HG03060 (cell line): ENCODE results near the gene SPDYE17.
A peak's percentile ranks its signal among the peaks of the same experiment; 100 is the strongest.
"Not testable (repeated sequence)": the region's sequence is repeated elsewhere in the genome, so short reads cannot be mapped to it uniquely, and the experiment has no call there.

Source experiments
- ATAC-seq: cut with Tn5 transposase; IDR thresholded peaks from one replicate; pipeline ENCODE4 v1.9.1; 2021; ENCODE audit warnings: low read depth, moderate number of reproducible peaks; ENCODE audit not compliant: unreplicated experiment

SPDYE17 gene

DNA sequence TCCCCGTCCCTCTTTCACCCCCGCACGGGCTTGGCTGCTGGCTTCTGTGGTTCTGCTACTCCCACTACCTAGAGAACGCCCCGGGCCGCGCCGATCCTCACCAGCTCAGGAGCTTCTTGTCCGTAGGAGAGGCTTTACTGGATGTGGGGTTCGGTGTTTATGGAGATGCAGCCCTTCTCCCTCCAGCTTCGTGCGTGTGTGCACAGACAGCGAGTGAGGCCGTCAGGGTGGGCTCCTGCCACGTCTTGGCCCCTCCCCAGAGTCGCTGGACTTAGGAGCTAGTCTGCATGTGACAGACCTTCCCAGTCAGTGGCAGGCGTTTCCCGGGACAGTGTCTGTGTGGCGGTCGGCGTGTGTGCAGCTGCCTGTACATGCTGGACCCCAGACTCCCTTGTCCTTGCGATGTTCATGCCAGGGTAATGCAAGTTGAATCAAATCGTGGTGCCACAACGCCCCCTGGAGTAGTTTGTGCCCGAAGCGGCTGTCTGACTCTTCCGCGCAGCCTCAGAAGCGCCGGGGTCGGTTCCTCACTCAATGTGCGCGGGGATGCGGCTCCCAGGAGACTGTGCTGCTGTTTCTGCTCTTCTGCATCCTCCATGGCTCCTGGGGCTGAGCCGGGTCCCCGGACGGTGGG lies 32.6 kb downstream of the SPDYE17 start:
- ATAC-seq = not testable (repeated sequence)

DNA sequence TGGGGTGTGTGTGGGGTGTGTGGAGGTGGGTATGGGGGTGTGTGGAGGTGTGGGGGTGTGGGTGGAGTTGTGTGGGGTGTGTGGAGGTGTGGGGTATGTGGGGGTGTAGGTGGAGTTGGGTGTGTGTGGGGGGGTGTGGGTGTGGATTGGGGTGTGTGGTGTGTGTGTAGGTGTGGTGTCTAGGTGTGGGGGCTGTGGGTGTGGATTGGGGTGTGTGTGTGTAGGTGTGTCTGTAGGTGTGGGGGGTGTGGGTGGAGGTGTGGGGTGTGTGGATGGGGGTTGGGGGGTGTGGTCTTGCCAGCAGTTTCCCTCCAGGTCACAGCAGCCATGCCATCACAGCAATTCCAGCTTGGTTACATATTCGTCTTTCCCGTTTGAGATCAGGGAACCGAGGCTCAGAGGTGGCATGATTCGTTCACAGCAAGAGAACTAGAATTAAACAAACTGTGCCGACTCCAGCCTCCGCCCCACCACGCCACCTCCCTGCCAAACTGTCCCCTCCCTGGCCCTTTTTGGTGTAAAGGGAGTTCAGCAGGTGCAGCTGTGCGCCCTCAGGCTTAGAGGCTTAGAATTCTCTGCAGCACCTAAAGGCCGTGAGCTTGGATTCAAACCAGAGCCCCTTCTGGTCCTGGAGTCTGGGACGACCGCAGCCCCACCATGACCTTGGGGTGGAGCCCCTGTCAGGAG lies 33.3 kb downstream of the SPDYE17 start:
- ATAC-seq = not testable (repeated sequence)

DNA sequence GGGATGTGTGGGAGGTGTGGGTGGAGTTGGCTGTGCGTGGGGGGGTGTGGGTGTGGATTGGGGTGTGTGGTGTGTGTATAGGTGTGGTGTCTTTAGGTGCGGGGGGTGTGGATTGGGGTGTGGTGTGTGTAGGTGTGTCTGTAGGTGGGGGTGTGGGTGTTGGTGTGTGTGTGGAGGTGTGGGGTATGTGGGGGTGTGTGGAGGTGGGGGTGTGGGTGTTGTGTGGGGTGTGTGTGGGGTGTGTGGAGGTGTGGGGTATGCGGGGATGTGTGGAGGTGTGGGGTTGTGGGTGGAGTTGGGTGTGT lies 33.9 kb downstream of the SPDYE17 start:
- no peak for ATAC-seq

DNA sequence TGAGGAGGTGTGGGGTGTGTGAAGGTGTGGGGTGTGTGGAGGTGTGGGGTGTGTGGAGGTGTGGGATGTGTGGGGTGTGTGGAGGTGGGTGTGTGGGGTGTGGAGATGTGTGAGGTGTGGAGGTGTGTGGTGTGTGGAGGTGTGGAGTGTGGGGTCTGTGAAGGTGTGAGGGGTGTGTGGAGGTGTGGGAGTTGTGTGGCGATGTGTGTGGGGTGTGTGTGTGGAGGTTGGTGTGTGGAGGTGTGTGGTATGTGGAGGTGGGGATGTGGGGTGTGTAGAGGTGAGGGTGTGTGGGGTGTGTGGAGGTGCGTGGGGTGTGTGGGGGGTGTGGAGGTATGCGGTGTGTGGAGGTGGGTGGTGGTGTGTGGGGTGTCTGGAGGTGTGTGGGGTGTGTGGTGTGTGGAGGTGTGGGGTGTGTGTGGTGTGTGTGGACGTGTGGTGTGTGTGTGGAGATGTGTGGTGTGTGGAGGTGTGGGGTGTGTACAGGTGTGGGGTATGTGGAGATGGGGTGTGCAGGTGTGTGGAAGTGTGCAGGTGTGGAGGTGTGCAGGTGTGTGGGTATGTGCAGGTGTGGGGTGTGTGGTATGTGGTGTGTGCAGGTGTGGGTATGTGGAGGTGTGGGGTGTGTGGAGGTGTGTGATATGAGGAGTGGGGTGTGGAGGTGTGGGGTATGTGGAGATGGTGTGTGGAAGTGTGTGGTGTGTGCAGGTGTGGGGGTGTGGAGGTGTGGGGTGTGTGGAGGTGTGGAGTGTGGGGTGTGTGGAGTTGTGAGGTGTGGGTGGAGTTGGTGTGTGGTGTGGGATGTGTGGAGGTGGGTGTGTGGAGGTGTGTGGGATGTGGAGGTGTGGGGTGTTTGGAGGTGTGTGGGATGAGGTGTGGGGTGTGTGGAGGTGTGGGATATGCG lies 34.5 kb downstream of the SPDYE17 start:
- no peak for ATAC-seq

DNA sequence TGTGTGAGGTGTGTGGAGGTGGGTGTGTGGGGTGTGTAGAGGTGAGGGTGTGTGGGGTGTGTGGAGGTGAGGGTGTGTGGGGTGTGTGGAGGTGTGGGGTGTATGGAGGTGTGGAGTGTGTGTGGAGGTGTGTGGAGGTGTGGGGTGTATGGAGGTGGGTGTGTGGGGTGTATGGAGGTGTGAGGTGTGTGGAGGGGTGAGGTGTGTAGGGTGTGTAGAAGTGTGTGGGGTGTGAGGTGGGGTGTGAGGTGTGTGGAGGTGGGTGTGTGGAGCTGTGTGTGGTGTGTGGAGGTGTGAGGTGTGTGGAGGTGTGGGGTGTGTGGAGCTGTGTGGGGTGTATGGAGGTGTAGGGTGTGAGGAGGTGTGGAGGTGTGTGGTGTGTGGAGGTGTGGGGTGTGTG lies 35.2 kb downstream of the SPDYE17 start:
- not testable (repeated sequence) for ATAC-seq

DNA sequence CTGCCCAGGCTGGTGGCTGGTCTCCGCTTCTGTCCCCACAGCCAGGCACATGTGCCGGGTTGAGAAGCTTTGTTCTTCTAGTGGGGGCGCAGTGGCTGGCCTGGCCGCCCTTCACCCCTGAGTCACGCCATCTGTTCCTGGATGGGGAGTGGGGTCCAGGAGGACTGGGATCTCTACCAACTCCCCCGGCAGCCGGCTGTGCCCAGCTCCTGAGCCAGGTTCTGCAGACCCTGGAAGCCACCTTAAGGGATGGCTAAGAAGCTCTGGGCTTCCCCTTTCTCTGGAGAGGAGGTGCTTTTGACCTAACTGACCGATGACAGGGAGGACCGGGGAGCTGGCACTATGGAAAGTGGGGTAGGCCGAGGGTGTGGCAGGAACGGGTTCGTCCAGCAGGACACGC lies 37.9 kb downstream of the SPDYE17 start:
- not testable (repeated sequence) for ATAC-seq

DNA sequence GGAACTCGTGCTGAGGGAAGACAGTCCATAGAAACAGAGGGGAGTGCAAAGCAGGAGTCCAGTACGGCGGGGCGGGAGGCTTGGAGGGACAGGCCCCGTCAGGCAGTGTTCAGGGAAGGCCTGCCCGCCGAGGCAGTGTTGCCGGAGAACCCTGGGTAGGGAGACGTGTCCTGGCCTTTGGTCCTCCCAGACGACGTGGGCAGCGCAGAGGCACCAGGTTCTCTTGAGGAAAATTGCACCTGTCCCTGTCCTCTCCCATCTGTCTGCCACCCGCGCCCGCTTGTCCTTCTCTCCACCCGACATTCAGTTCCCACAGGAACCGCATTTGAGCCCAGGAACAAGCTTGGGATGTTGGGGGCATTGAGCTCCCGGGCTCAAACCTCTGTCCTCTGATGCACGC lies 38.3 kb downstream of the SPDYE17 start:
- not testable (repeated sequence) for ATAC-seq

DNA sequence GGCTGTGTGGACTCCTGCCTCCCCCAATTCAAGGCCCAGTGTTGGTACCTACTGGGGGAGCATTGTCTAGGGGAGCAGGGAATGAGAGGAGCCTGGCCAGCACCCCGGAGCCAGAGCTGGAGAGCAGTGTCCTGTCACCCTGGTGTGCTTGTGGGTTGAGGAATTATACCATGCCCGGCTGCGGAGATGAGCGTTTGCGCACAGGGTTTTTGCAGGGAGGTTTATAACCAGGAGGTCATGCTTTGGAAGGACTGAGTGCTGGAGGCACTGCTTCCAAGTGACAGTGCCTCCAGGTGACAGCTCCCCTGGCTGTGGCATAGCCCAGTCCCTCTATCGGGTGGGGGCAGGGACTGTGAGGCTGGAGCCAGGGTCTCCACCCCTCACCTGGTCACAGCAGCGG lies 39.3 kb downstream of the SPDYE17 start:
- not testable (repeated sequence) for ATAC-seq

DNA sequence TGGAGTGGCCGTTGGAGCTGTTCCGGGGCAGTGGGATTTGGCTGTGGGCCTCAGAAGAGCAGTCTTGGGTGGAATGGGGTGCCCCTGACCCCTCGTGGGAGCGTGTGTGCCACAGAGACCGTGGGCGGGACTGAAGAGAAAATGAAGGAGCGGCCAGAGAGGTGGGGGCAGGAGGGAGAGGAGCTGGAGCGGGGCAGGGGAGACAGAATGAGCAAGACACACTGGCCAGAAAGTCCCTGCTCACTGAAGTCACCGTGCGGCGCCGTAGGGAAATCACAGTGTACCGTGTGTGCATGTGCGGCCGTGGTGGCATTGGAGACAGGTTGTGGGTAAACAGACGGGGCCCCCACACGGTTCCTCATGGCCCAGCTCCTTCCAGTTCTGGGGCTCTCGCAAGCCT lies 40.0 kb downstream of the SPDYE17 start:
- ATAC-seq = not testable (repeated sequence)

DNA sequence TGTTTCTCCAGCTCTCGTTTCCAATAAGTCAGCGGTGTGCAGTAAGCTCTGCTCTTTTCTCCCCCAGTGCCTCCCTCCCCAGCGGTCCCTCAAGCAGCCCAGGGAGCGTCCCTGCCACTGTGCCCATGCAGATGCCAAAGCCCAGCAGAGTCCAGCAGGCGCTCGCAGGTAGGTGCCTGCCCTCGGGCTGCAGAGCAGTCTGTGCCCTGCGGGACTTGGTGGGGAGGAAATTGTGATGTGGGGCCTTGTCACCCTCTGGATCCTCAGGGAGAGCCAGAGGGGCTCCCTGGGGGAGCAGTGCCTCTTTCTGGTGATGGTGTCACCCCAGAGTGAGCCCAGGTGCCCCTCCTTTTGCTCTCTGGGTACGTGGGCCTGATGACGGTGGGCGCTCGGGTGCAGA lies 42.0 kb downstream of the SPDYE17 start:
- not testable (repeated sequence) for ATAC-seq

DNA sequence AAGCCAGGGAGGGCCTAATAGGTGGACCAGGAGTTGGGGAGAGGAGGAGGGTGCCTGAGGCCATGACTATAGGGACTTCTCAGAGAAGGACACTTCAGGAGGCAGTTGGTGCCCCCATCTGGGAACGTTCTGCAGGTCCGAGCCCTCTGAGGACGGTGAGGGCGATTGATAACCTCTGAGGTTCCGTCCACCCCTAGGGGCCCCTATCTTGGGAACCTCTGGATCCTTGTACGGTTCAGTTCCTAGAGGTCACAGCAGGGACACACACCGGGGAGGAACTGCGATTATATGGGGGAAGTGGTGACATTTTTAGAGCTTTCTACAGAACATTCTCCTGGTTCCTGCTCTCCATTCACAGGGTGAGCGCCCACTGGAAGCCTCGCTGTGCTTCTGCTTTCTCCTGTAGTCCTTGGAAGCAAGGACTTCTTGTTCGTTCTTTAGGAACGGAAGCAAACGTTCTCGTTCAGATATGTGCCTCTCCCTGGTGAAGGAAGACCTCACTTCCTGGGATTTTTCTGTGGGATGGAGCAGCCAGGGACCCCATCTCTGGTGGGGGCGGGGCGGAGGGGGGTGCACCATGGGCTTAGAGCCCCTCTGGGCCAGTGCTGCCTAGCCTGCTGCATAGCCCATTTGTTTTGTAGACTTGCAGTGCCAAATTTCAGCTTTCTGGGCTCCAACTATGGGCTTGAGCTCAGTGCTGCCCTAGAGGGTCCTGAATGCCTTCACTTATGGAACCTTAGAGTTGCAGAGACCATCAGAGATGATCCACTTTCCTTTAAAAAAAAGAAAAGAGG lies 46.0 kb downstream of the SPDYE17 start:
- not testable (repeated sequence) for ATAC-seq

DNA sequence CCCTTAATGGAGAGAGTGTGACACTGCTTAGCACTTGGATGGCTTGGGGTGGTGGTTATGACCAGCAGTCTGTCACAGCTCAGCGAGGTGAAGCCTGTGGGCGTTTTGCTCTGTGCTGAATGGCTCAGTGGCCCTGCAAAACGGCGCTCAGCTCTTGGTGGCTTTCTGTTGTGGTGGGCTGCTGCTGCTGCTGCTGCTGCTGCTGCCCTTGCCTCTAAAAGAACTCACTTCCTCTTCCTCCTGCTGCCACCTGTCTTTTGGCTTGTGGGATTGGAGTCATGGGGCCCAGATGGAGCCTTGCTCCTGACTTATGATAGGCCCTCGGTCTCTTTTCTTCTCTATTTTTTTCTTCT lies 47.4 kb downstream of the SPDYE17 start:
- peak; percentile 96 for ATAC-seq

DNA sequence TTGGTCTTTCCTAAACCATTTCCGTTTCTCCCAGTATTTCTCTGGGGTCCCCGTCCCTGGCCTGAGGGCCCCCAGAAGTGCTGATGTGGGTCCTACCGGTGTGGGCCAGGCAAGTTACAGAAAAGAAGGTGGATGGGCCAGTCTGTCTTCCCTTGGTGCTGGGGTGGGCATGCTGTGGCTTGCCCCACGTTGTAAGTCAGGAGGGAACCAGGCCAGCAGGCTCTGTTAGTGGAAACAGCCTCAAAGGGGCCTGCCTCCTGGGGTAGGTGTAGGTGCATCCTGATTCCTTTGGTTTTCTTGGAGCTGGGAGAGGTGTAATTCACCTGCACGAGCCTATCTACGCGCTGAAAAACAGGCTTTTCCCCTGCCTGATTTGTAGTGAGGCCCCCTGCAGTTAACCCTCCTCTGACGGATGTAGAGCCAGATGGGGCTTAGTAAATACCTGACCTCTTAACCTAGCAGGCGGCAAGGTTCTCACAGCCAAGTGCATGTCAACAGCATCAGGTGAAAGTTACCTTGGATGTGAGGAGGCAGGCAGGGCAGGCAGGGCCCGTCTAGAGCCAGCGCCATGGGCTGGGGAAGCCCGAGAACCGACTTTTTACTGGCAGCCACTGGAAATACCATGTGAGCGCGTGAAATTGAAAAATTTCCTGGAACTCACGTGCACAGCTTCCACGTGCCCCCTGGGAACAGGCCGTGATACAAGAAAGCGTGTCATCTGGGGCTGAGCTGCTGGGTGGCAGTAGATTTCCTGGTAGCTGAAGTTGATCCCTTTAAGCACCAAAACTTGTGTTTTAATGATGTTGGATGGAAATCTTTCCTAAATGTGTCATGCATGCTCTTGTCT lies 48.0 kb downstream of the SPDYE17 start:
- ATAC-seq = not testable (repeated sequence)

DNA sequence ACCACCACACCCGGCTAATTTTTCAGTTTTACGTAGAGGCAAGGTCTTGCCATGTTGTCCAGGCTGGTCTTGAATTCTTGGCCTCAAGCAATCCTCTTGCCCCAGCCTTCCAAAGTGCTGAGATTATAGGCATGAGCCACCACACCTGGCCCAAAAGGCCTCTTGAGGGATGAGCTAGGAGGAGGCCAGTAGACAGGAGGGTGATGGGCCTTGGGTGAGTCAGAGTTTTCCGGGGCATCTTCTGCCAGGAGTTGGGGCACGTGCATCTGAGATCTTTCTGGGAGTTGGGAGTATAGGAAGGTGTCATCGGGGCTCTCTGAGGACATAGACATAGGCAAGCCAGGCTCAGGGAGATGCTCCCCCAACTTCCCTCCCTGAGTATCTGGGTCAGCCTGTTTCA lies 48.8 kb downstream of the SPDYE17 start:
- ATAC-seq = not testable (repeated sequence)

DNA sequence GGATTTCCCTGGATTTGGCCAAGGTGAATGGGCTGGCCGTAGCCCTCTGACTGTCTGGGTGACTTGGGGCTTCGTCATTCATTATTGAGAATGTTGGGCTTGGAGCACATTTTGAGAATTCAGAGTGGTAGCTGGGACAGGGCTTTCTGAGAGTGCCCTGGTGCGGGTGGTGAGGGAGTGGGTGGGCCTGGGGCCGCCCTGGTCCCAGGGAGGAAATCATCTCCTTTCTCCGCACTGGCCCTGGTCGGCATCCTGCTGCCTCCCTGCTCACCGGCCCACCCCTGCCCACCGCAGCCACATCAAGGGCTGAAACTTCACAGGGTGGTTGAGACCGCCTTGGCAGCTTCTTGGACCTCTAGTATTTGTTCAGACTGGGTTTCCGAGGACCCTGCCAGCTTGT lies 49.7 kb downstream of the SPDYE17 start:
- ATAC-seq = not testable (repeated sequence)

DNA sequence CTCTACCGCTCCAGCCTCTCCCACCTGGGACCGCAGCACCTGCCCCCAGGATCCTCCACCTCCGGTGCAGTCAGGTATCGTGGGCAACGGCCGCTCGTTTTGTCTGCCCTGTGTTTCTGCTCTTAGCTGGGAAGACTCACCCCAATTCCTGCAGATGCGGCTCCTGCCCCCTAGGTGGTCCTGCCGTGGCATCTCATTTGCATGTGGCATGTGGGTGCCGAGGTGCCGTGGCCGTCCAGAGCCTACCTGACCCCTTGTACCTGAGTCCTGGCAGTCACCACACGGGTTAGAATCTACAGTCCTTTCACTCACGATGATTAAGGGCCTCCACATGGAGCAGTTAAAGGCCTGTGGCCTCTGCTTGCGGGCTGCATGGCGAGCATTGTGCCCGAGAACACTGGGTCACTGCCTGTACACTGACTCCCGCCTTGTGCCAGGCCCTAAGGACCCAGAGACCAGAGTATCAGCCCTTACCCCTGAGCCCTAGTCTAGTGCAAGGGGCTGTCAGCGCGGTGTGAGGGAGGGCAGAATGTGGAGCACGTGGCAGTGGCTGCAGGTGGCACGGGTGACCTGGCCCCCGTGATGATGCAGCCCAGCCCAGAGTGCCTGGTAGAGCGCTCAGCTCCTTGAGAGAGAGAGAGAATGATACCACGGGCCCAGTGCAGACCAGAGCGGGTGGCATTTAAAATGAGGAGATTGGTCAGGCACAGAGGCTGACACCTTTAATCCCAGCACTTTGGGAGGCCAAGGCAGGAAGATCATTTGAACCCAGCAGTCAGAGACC lies 50.8 kb downstream of the SPDYE17 start:
- ATAC-seq = not testable (repeated sequence)

DNA sequence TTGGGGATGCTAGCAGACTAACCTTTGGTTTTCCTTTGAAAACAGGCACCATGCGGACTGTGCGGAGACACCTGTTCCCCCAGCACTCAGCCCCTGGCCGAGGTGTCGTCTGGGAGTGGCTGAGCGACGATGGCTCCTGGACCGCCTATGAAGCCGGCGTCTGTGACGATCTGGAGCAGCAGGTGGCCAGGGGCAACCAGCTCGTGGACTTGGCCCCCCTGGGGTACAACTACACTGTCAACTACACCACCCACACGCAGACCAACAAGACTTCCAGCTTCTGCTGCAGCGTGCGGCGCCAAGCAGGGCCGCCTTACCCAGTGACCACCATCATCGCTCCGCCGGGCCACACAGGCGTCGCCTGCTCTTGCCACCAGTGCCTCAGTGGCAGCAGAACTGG lies 51.6 kb downstream of the SPDYE17 start:
- not testable (repeated sequence) for ATAC-seq

DNA sequence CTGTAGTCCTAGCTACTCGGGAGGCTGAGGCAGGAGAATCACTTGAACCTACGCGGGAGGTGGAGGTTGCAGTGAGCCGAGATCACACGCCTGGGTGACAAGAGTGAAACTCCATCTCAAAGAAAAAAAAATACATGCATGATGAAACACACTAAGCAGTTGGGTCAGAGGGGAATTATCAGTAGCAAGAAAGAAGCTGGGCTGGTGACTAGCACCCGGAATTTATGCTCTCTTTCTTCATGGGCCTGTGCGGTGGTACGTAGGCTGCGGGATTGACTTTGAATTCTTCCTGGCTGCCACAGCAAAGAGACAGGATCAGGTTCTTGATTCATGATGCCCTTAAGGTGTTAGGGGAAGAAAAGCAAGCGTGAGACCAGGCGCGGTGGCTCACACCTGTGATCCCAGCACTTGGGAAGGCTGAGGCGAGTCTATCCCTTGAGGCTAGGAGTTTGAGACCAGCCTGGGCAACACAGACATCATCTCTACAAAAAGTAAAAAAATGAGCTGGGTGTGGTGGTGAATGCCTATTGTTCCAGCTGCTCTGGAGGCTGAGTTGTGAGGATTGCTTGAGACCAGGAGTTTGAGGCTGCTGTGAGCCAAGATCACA lies 54.3 kb downstream of the SPDYE17 start:
- not testable (repeated sequence) for ATAC-seq
